ENCODE measurements around the gene NUCKS1. TPM values are rescaled to one million over a fixed set of nuclear protein-coding genes. Genes with fewer than 3 reads are reported as not detected.

NUCKS1 gene
- total and polyA plus RNA-seq, 2 of the 13 experiments (the other 11 are each of a cell fraction or from before 2014, with no cell fraction given), result 35.5 to 117 TPM

DNA sequence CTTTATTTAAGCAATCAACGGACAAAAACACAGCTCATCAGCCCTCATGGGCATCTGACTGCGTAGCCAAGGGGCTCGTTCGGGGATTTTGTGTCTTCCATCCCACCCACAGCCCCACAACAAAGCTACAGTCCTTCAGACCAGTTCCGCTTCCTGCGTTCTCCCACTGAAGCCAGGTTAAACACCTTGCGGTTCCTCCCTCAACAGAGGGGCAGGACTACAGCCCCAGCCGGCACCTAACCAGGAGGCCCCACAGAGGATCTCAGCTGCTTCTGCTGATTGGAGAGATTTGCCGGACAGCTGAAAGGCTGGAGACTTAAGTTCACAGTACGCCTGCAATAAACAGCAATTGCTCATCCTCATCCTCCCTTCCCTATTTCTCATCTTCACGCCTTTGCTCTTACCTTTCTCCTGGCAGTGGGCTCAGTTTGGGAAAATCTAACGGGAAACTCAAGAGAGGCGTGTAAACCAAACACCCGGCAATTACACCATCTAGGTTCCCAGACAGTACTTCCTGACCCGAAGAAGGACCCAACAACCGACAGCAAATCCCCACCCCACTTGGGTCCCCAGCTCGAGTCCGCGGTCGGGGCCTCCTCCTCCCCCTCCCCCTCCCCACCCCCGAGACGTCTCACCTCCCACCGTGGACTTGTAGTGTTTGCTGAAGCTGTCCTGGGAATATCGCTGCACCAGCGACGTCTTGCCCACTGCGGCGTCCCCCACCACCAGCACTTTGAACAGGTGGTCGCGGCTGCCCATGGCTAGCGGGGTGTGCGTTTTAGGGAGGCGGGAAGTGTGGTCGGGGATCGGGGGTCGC lies 24.4 kb upstream of the NUCKS1 start (continued):
- TF ChIP-seq NFYB (CRISPR knock-in tag; IDR thresholded peaks at IDR 0.05) (peak; percentile 44; the same call in 1 of the 2 replicates), ZEB1 (IDR thresholded peaks at IDR 0.05; ENCODE audit: insufficient replicate concordance, low read depth) (peak; percentile 39), SAFB2 (CRISPR knock-in tag; IDR thresholded peaks at IDR 0.05; ENCODE audit: borderline replicate concordance, low read depth) (0 out of 2 replicates have a peak, but pooled peaks have one; percentile 23), ZNF652 (CRISPR knock-in tag; IDR thresholded peaks at IDR 0.05; ENCODE audit: borderline replicate concordance, low read depth) (0 out of 2 replicates have a peak, but pooled peaks have one; percentile 66), ESRRA (CRISPR knock-in tag; IDR thresholded peaks at IDR 0.05; ENCODE audit: low read depth) (0 out of 2 replicates have a peak, but pooled peaks have one; percentile 24), SIN3A (IDR thresholded peaks at IDR 0.05; ENCODE audit: borderline replicate concordance, low read depth, low read length) (peak; percentile 47; the same call in 1 of the 2 replicates), PAX8 (CRISPR knock-in tag; IDR thresholded peaks at IDR 0.05; ENCODE audit: borderline replicate concordance) (no peak), PAXIP1 (CRISPR knock-in tag; conservative IDR thresholded peaks at IDR 0.05) (0 out of 2 replicates have a peak, but pooled peaks have one; percentile 14), FOXC1 (CRISPR knock-in tag; IDR thresholded peaks at IDR 0.05; ENCODE audit: borderline replicate concordance) (0 out of 2 replicates have a peak, but pooled peaks have one; percentile 27), RFXAP (CRISPR knock-in tag; IDR thresholded peaks at IDR 0.05; ENCODE audit: borderline replicate concordance) (0 out of 2 replicates have a peak, but pooled peaks have one; percentile 24), PHF21A (CRISPR knock-in tag; IDR thresholded peaks at IDR 0.05) (no peak), NFIB (CRISPR knock-in tag; IDR thresholded peaks at IDR 0.05; ENCODE audit: borderline replicate concordance) (no peak), GPN1 (CRISPR knock-in tag; IDR thresholded peaks at IDR 0.05; ENCODE audit: borderline replicate concordance) (no peak), ZNF816 (CRISPR knock-in tag; IDR thresholded peaks at IDR 0.05; ENCODE audit: borderline replicate concordance) (0 out of 2 replicates have a peak, but pooled peaks have one; percentile 38)
- TF ChIP-seq, protein P1, sequence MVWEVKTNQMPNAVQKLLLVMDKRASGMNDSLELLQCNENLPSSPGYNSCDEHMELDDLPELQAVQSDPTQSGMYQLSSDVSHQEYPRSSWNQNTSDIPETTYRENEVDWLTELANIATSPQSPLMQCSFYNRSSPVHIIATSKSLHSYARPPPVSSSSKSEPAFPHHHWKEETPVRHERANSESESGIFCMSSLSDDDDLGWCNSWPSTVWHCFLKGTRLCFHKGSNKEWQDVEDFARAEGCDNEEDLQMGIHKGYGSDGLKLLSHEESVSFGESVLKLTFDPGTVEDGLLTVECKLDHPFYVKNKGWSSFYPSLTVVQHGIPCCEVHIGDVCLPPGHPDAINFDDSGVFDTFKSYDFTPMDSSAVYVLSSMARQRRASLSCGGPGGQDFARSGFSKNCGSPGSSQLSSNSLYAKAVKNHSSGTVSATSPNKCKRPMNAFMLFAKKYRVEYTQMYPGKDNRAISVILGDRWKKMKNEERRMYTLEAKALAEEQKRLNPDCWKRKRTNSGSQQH (CRISPR knock-in tag; IDR thresholded peaks at IDR 0.05; ENCODE audit: low read depth), result peak; percentile 48; the same call in 1 of the 2 replicates
- TF ChIP-seq, protein P2, sequence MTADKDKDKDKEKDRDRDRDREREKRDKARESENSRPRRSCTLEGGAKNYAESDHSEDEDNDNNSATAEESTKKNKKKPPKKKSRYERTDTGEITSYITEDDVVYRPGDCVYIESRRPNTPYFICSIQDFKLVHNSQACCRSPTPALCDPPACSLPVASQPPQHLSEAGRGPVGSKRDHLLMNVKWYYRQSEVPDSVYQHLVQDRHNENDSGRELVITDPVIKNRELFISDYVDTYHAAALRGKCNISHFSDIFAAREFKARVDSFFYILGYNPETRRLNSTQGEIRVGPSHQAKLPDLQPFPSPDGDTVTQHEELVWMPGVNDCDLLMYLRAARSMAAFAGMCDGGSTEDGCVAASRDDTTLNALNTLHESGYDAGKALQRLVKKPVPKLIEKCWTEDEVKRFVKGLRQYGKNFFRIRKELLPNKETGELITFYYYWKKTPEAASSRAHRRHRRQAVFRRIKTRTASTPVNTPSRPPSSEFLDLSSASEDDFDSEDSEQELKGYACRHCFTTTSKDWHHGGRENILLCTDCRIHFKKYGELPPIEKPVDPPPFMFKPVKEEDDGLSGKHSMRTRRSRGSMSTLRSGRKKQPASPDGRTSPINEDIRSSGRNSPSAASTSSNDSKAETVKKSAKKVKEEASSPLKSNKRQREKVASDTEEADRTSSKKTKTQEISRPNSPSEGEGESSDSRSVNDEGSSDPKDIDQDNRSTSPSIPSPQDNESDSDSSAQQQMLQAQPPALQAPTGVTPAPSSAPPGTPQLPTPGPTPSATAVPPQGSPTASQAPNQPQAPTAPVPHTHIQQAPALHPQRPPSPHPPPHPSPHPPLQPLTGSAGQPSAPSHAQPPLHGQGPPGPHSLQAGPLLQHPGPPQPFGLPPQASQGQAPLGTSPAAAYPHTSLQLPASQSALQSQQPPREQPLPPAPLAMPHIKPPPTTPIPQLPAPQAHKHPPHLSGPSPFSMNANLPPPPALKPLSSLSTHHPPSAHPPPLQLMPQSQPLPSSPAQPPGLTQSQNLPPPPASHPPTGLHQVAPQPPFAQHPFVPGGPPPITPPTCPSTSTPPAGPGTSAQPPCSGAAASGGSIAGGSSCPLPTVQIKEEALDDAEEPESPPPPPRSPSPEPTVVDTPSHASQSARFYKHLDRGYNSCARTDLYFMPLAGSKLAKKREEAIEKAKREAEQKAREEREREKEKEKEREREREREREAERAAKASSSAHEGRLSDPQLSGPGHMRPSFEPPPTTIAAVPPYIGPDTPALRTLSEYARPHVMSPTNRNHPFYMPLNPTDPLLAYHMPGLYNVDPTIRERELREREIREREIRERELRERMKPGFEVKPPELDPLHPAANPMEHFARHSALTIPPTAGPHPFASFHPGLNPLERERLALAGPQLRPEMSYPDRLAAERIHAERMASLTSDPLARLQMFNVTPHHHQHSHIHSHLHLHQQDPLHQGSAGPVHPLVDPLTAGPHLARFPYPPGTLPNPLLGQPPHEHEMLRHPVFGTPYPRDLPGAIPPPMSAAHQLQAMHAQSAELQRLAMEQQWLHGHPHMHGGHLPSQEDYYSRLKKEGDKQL (CRISPR knock-in tag; IDR thresholded peaks at IDR 0.05; ENCODE audit: low read depth), result no peak

Data from HepG2 (cell line).